ENCODE data around the gene MAP2K1. TPM values are rescaled to one million over a fixed set of nuclear protein-coding genes. Genes with fewer than 3 reads are reported as not detected.

The MAP2K1 gene
- polyA plus RNA-seq, 1 of the 3 experiments (the other 2 are of a cell fraction): 21.8 TPM

DNA sequence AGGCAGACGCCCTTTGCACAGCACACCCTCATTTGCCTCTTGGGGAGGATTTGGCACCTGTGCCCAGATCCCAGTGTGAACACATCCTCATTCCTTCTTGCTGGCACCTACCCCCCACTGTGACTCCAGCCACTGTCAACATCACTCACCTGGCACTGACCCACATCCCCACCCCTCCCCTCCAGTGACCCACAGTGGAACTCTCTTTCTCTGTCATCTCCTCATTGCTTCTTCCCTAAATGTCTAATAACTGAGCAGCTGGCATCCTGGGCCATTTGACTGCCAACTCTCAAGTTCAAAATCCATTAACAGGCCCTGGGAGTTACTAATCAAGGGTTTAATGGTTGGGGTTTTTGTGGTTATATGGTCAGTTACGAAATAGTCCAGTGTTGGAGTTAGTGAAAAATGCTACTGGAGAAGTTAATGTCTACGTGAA is 96.4 kb downstream of the MAP2K1 start:
- H3K9ac ChIP-seq: no peak overlapping the region
- H3K9me2 ChIP-seq: no peaks in the 10 kb centered on the region
- H3K9me3 ChIP-seq: no peaks in the 10 kb centered on the region
- 83% methylated on average over 3 of the region's 3 CpGs for WGBS (ENCODE audit: low lambda C conversion rate)
- H3K4me1 ChIP-seq (ENCODE audit: control insufficient read depth in 1 of 2, insufficient read depth in 2 of 2, low read depth in 1 of 2, low read length in 1 of 2): no peaks in the 10 kb centered on the region
- H4K20me1 ChIP-seq (ENCODE audit: insufficient read depth): no peaks in the 10 kb centered on the region
- no peaks in the 10 kb centered on the region for H3K27me3 ChIP-seq (ENCODE audit: insufficient read depth)
- no peak for TF ChIP-seq EZH2phosphoT487 (IDR thresholded peaks at IDR 0.05; ENCODE audit: borderline replicate concordance, low read depth)
- ChIA-PET POLR2A (no interaction called here), CTCF (interaction anchor here (1.0 kb wide), 1 partner anchor 15 kb away, joined by 3 read pairs; no protein-coding TSS in a partner anchor)
- H3F3A ChIP-seq (replicated peaks; ENCODE audit: insufficient read depth): no peaks in the 10 kb centered on the region
- H3K27ac ChIP-seq (ENCODE audit: low read depth in 2 of 2, low read length in 1 of 2): no peak overlapping the region
- H3K36me3 ChIP-seq (replicated peaks in 1 of 2; ENCODE audit: control insufficient read depth in 1 of 2, insufficient read depth in 2 of 2, low read length in 1 of 2): peaks cover 6 to 10% of the 10 kb centered on the region in 2 experiments
- no peaks in the 10 kb centered on the region; the same call in 1 of the 2 replicates for H3K79me2 ChIP-seq (ENCODE audit: insufficient read depth)
- no peak overlapping the region for H3K4me3 ChIP-seq (ENCODE audit: low read depth in 2 of 2, low read length in 1 of 2)
- DNase-seq: no peak
- no peak overlapping the region for H2AFZ ChIP-seq (ENCODE audit: low read depth)
- H3K4me2 ChIP-seq: no peak overlapping the region

DNA sequence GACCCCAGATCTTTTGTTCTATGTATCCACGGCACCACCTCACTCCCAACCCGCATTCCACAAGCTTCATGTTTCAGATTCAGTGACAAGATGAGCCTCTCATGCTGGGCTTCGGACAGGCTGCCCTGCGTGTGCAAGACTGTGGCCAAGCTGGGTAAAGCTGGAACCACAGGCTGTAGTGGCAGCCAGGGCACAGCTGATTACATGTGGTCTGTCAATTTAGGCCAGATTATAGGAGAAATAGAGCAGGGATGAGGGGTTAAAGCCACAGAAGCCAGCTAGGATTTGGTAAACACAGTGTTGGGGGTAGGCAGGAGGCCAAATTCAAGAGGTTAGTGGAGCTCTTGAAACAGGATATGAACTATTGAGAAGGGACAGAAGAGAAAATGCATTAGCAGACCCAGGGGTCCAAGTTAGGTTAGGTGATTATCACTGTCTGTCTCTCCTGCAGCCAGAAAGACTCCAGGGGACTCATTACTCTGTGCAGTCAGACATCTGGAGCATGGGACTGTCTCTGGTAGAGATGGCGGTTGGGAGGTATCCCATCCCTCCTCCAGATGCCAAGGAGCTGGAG is 97.9 kb downstream of the MAP2K1 start:
- Histone ChIP-seq H3K4me2 (no peak overlapping the region), H3K79me2 (ENCODE audit: insufficient read depth) (no peaks in the 10 kb centered on the region; the same call in 1 of the 2 replicates), H3F3A (replicated peaks; ENCODE audit: insufficient read depth) (no peaks in the 10 kb centered on the region), H3K36me3 (replicated peaks in 1 of 2; ENCODE audit: control insufficient read depth in 1 of 2, insufficient read depth in 2 of 2, low read length in 1 of 2) (peaks cover 15 to 21% of the 10 kb centered on the region in 2 experiments), H3K4me3 (ENCODE audit: low read depth in 2 of 2, low read length in 1 of 2) (no peak overlapping the region), H3K9ac (no peak overlapping the region), H3K9me2 (no peaks in the 10 kb centered on the region), H4K20me1 (ENCODE audit: insufficient read depth) (no peaks in the 10 kb centered on the region), H3K27me3 (ENCODE audit: insufficient read depth) (no peaks in the 10 kb centered on the region), H3K9me3 (no peaks in the 10 kb centered on the region), H3K4me1 (ENCODE audit: control insufficient read depth in 1 of 2, insufficient read depth in 2 of 2, low read depth in 1 of 2, low read length in 1 of 2) (no peaks in the 10 kb centered on the region), H2AFZ (ENCODE audit: low read depth) (no peak overlapping the region), H3K27ac (ENCODE audit: low read depth in 2 of 2, low read length in 1 of 2) (no peak overlapping the region)
- TF ChIP-seq CHD2 (IDR thresholded peaks at IDR 0.05; ENCODE audit: low read length, partially characterized antibody): no peak
- no peak for TF ChIP-seq ELF1 (IDR thresholded peaks at IDR 0.05)
- no peak for TF ChIP-seq RXRA (IDR thresholded peaks at IDR 0.05; ENCODE audit: borderline replicate concordance, low read depth)
- TF ChIP-seq RAD21 (IDR thresholded peaks at IDR 0.05; ENCODE audit: low read length): no peak
- TF ChIP-seq EP300 (IDR thresholded peaks at IDR 0.05; ENCODE audit: borderline replicate concordance in 1 of 2, low read depth in 1 of 2, low read length in 1 of 2): no peak
- no peak for TF ChIP-seq TEAD4 (IDR thresholded peaks at IDR 0.05; ENCODE audit: borderline replicate concordance, insufficient read depth)
- TF ChIP-seq, protein P1, sequence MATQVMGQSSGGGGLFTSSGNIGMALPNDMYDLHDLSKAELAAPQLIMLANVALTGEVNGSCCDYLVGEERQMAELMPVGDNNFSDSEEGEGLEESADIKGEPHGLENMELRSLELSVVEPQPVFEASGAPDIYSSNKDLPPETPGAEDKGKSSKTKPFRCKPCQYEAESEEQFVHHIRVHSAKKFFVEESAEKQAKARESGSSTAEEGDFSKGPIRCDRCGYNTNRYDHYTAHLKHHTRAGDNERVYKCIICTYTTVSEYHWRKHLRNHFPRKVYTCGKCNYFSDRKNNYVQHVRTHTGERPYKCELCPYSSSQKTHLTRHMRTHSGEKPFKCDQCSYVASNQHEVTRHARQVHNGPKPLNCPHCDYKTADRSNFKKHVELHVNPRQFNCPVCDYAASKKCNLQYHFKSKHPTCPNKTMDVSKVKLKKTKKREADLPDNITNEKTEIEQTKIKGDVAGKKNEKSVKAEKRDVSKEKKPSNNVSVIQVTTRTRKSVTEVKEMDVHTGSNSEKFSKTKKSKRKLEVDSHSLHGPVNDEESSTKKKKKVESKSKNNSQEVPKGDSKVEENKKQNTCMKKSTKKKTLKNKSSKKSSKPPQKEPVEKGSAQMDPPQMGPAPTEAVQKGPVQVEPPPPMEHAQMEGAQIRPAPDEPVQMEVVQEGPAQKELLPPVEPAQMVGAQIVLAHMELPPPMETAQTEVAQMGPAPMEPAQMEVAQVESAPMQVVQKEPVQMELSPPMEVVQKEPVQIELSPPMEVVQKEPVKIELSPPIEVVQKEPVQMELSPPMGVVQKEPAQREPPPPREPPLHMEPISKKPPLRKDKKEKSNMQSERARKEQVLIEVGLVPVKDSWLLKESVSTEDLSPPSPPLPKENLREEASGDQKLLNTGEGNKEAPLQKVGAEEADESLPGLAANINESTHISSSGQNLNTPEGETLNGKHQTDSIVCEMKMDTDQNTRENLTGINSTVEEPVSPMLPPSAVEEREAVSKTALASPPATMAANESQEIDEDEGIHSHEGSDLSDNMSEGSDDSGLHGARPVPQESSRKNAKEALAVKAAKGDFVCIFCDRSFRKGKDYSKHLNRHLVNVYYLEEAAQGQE (IDR thresholded peaks at IDR 0.05; ENCODE audit: low read depth, low read length): no peak
- no peak for TF ChIP-seq SMC3 (IDR thresholded peaks at IDR 0.05; ENCODE audit: low read depth, low read length)
- no peak for DNase-seq
- ChIA-PET POLR2A (interaction anchor here (1.2 kb wide), 1 partner anchor 12 kb away, joined by 4 read pairs; the partner anchor contains the start of gene SNAPC5), CTCF (interaction anchor here (0.6 to 1.7 kb wide), 2 partner anchors 13 to 602 kb away, joined by 3 to 12 read pairs; partner anchors contain the start of gene SNAPC5)
- 96% methylated on average over 4 of the region's 5 CpGs for WGBS (ENCODE audit: low lambda C conversion rate)

Data from SK-N-SH (cell line).